ENCODE data around the gene FGFR3. TPM values are rescaled to one million over a fixed set of nuclear protein-coding genes. Genes with fewer than 3 reads are reported as not detected.

The FGFR3 gene
- polyA plus RNA-seq, 1 donor from 2014 or later: 0.48 TPM

- Histone ChIP-seq H3K9ac (ENCODE audit: low read length) (no peak overlapping the region), H3K79me2 (replicated peaks; ENCODE audit: insufficient read depth, low read length) (no peaks in the 10 kb centered on the region), H3K4me2 (ENCODE audit: low read length) (no peak overlapping the region), H3F3A (ENCODE audit: insufficient read depth, low read length, poor library complexity, severe bottlenecking) (no peaks in the 10 kb centered on the region), H3K27ac (ENCODE audit: low read length) (no peak overlapping the region), H3K9me2 (ENCODE audit: insufficient read depth, low read length) (no peaks in the 10 kb centered on the region), H4K20me1 (ENCODE audit: insufficient read depth) (no peaks in the 10 kb centered on the region), H2AFZ (ENCODE audit: low read depth, low read length) (no peak overlapping the region), H3K27me3 (ENCODE audit: insufficient read depth, low read depth, low read length) (no peaks in the 10 kb centered on the region), H3K36me3 (ENCODE audit: insufficient read depth, low read length) (no peaks in the 10 kb centered on the region), H3K4me3 (ENCODE audit: low read length) (no peak overlapping the region), H3K9me3 (ENCODE audit: low read length) (no peaks in the 10 kb centered on the region)
- no peak for TF ChIP-seq EZH2 (IDR thresholded peaks at IDR 0.05; ENCODE audit: borderline replicate concordance, insufficient read depth, low read length, poor library complexity, severe bottlenecking)
- no peak for TF ChIP-seq EP300 (conservative IDR thresholded peaks at IDR 0.05; ENCODE audit: poor library complexity, severe bottlenecking)
- TF ChIP-seq POLR2AphosphoS5 (IDR thresholded peaks at IDR 0.05): no peak
- no peak for TF ChIP-seq MXI1 (conservative IDR thresholded peaks at IDR 0.05; ENCODE audit: poor library complexity, severe bottlenecking)
- peak; percentile 77 for TF ChIP-seq CTCF (IDR thresholded peaks at IDR 0.05; ENCODE audit: poor library complexity, severe bottlenecking)
- no peak for TF ChIP-seq TAF1 (IDR thresholded peaks at IDR 0.05; ENCODE audit: low read depth)
- no peak for TF ChIP-seq REST (IDR thresholded peaks at IDR 0.05; ENCODE audit: borderline replicate concordance)
- TF ChIP-seq SMC3 (conservative IDR thresholded peaks at IDR 0.05; ENCODE audit: poor library complexity): peak; percentile 77
- TF ChIP-seq RAD21 (conservative IDR thresholded peaks at IDR 0.05): peak; percentile 66
Measured at GRCh38 chr4:1746265-1746691, 46.8 kb upstream of the FGFR3 start.

- H3K4me2 ChIP-seq (ENCODE audit: low read length): no peak overlapping the region
- H3K4me3 ChIP-seq (ENCODE audit: low read length): no peak overlapping the region
Measured at GRCh38 chr4:1746919-1747602, 46.0 kb upstream of the FGFR3 start.

More at GRCh38 chr4:1746919-1747602, 46.0 kb upstream of the FGFR3 start:
- H3K9ac ChIP-seq (ENCODE audit: low read length): no peak overlapping the region
- no peaks in the 10 kb centered on the region for H3K79me2 ChIP-seq (replicated peaks; ENCODE audit: insufficient read depth, low read length)
- H3K9me3 ChIP-seq (ENCODE audit: low read length): no peaks in the 10 kb centered on the region
- no peaks in the 10 kb centered on the region for H4K20me1 ChIP-seq (ENCODE audit: insufficient read depth)
- no peaks in the 10 kb centered on the region for H3K9me2 ChIP-seq (ENCODE audit: insufficient read depth, low read length)
- H2AFZ ChIP-seq (ENCODE audit: low read depth, low read length): no peak overlapping the region
- no peak for TF ChIP-seq MXI1 (conservative IDR thresholded peaks at IDR 0.05; ENCODE audit: poor library complexity, severe bottlenecking)
- TF ChIP-seq RAD21 (conservative IDR thresholded peaks at IDR 0.05): no peak
- TF ChIP-seq EP300 (conservative IDR thresholded peaks at IDR 0.05; ENCODE audit: poor library complexity, severe bottlenecking): no peak
- TF ChIP-seq SMC3 (conservative IDR thresholded peaks at IDR 0.05; ENCODE audit: poor library complexity): no peak
- no peak for TF ChIP-seq POLR2AphosphoS5 (IDR thresholded peaks at IDR 0.05)
- no peak for TF ChIP-seq EZH2 (IDR thresholded peaks at IDR 0.05; ENCODE audit: borderline replicate concordance, insufficient read depth, low read length, poor library complexity, severe bottlenecking)
- no peak for TF ChIP-seq CTCF (IDR thresholded peaks at IDR 0.05; ENCODE audit: poor library complexity, severe bottlenecking)
- TF ChIP-seq TAF1 (IDR thresholded peaks at IDR 0.05; ENCODE audit: low read depth): no peak
- TF ChIP-seq REST (IDR thresholded peaks at IDR 0.05; ENCODE audit: borderline replicate concordance): no peak
- no peaks in the 10 kb centered on the region for H3K27me3 ChIP-seq (ENCODE audit: insufficient read depth, low read depth, low read length)
- H3K36me3 ChIP-seq (ENCODE audit: insufficient read depth, low read length): no peaks in the 10 kb centered on the region
- no peaks in the 10 kb centered on the region for H3F3A ChIP-seq (ENCODE audit: insufficient read depth, low read length, poor library complexity, severe bottlenecking)
- H3K27ac ChIP-seq (ENCODE audit: low read length): no peak overlapping the region
